Body of pancreas (tissue), 4 donors: ENCODE results near the gene COL5A2. TPM values are rescaled to one million over a fixed set of nuclear protein-coding genes. Genes with fewer than 3 reads are reported as not detected.

Experiments used
- ATAC-seq: fragments of 150-250 bp; one replicate; pipeline ENCODE4 v1.9.1; 2016
- DNase-seq, 4 donors: peaks; one replicate each; pipeline ENCODE4 v3.0.0-alpha.2; 2019
- H3K27ac ChIP-seq, 4 donors: fragments of 200-600 bp; sonication (generic); 1 replicate in 3 of 4; 2 replicates in 1 of 4; pipeline versions ENCODE4 v1.5.1 to v1.6.1; 2016 to 2019; ENCODE audit warnings: mild to moderate bottlenecking in 1 of 4, mixed read lengths in 1 of 4, moderate library complexity in 1 of 4
- H3K27me3 ChIP-seq, 2 donors: fragments of 200-600 bp; sonication (generic); one replicate each; pipeline ENCODE4 v1.6.0; 2016; ENCODE audit warnings: mild to moderate bottlenecking in 1 of 2
- H3K36me3 ChIP-seq, 2 donors: fragments of 200-600 bp; sonication (generic); replicated peaks in 1 of 2; 2 replicates each; pipeline ENCODE4 v1.5.1; 2016; ENCODE audit warnings: low read depth in 2 of 2; ENCODE audit not compliant: insufficient read depth in 1 of 2
- H3K4me1 ChIP-seq: fragments of 200-600 bp; sonication (generic); one replicate; pipeline ENCODE4 v1.6.0; 2016
- H3K4me3 ChIP-seq, 2 donors: fragments of 200-600 bp; sonication (generic); 1 replicate in 1 of 2; 2 replicates in 1 of 2; pipeline ENCODE4 v1.5.1; 2016 to 2019
- H3K9me3 ChIP-seq, 3 donors: fragments of 200-600 bp; sonication (generic); 1 replicate in 2 of 3; 2 replicates in 1 of 3; pipeline ENCODE4 v1.5.1; 2016
- POLR2A ChIP-seq, 3 donors: fragments of 450-650 bp; IDR thresholded peaks; one replicate each; pipeline ENCODE4 v1.6.1; 2016; ENCODE audit warnings: antibody characterized with exemption in 3 of 3, mild to moderate bottlenecking in 2 of 3
- WGBS, 2 donors: methylation state at CpG; one replicate each; pipeline ENCODE4 v1.1.5; 2017; 5-methylcytosine and 5-hydroxymethylcytosine counted together
- intact Hi-C: fragments of 100-400 bp; cut with DNase I; formaldehyde crosslinking; loops from one replicate; pipeline ENCODE4 v1.15.1; 2023
- total RNA-seq, 2 donors: library from RNA; depleted of rRNA; stranded (reverse); fragments of >200 nt; gene quantifications; one replicate each; pipeline ENCODE4 v1.1.0, GENCODE V29; 2016
- TF ChIP-seq, protein P1 (sequence below), 7 experiments: fragments of 450-650 bp in 4 of 7; fragments of 200-600 bp in 3 of 7; sonication (generic) in 3 of 7; IDR thresholded peaks; one replicate each; pipeline ENCODE4 v1.5.1; 2016 to 2019; ENCODE audit warnings: antibody characterized with exemption in 7 of 7

Gene COL5A2
- total RNA-seq, 2 donors from 2014 or later = 10.1 to 24.1 TPM

DNA sequence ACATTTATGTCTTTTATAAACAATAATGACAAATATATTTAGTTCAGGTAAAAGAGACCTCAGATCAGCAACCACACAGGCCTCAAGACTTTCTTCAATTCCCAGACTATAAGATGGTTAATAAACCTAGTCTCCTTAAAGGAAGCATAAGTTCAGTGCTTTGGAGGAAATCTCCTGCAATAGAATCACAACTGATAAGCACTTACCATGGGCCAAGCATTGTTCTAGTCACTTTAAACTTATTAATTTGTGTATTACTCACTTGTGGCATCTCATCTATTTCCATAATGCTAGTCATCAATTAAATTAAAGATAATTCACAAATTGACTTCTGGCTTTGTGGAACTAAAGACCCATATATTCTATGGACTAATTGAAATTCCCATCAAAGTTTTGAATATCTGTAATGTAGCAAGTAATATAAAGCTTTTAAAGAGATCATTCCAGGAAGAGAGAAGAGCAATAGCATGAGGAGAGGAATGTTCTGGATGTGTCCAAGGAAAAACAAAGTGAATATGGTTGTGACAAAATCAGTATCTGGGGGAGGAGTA, 163.2 kb downstream of the COL5A2 start:
- TF ChIP-seq, protein P1, sequence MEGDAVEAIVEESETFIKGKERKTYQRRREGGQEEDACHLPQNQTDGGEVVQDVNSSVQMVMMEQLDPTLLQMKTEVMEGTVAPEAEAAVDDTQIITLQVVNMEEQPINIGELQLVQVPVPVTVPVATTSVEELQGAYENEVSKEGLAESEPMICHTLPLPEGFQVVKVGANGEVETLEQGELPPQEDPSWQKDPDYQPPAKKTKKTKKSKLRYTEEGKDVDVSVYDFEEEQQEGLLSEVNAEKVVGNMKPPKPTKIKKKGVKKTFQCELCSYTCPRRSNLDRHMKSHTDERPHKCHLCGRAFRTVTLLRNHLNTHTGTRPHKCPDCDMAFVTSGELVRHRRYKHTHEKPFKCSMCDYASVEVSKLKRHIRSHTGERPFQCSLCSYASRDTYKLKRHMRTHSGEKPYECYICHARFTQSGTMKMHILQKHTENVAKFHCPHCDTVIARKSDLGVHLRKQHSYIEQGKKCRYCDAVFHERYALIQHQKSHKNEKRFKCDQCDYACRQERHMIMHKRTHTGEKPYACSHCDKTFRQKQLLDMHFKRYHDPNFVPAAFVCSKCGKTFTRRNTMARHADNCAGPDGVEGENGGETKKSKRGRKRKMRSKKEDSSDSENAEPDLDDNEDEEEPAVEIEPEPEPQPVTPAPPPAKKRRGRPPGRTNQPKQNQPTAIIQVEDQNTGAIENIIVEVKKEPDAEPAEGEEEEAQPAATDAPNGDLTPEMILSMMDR (IDR thresholded peaks at IDR 0.05) = no peak
- no peak for TF ChIP-seq POLR2A (IDR thresholded peaks at IDR 0.05)
- ATAC-seq (no peak), DNase-seq (no peak)
- H3K4me1 ChIP-seq = peaks cover 12% of the 10 kb centered on the region
- intact Hi-C loops = no loop called here
- no peaks in the 10 kb centered on the region for H3K27me3 ChIP-seq
- H3K9me3 ChIP-seq = no peaks in the 10 kb centered on the region
- no peak overlapping the region for H3K4me3 ChIP-seq
- no peaks in the 10 kb centered on the region for H3K36me3 ChIP-seq
- no peak overlapping the region for H3K27ac ChIP-seq

DNA sequence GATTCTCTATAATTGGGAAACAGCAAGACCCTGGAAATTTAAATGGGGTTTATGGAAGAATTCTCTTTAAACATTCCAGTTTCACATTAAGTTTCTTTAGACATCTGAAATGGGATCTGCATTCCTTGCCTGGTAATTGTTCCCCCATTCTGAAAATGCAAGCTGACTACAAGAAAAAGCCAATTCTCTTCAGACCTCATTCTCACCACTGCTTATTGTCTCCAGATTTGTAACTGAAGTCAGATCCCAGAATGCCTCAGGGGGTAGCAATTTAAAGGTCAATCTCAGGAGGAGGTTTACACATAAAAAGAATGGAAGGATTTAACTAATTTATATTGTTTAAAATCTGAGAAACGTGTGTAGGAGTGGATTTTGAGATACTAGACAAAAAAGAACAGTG, 164.2 kb downstream of the COL5A2 start:
- DNase-seq = no peak
- H3K27me3 ChIP-seq = no peaks in the 10 kb centered on the region
- TF ChIP-seq, protein P1 (IDR thresholded peaks at IDR 0.05) = no peak
- TF ChIP-seq POLR2A (IDR thresholded peaks at IDR 0.05) = no peak
- no peaks in the 10 kb centered on the region for H3K9me3 ChIP-seq
- intact Hi-C loops = no loop called here
- 64 to 75% methylated on average over 1 of the region's 1 CpG for WGBS, 2 donors
- H3K27ac ChIP-seq = no peak overlapping the region
- ATAC-seq = no peak
- H3K36me3 ChIP-seq = no peaks in the 10 kb centered on the region
- peaks cover 12% of the 10 kb centered on the region for H3K4me1 ChIP-seq
- no peak overlapping the region for H3K4me3 ChIP-seq

DNA sequence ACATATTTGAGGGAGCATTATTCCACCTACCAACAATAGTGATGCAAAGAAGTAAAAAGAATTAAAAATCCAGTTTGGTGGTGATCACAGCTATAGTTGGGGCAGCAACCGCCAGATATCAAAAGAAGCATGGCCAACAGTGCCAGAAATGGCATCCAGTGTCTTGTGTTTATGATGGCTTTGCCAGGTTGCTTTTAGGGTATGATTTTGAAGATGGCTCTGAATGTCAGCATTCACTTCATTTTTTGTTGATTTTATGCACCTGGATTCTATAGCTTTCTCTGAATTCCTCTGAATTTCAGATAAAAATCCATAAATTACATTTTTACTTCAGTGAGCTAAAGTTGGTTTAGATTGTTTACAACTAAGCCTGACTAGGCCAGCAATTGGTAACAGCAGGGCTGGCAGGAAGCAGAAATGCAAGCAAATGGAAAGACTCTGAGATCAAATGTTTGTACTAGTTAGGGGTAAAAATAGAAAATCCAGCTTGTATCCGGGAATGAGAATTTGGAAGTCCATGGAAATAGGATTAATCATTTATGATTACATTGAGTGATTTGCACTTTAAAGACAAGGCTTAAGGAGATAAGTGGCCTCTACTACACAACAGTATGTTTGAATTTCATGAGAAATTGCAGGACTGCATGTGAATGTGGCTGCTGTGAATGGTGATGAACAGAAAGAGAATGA, 165.0 kb downstream of the COL5A2 start:
- no peak overlapping the region for H3K4me3 ChIP-seq
- no peaks in the 10 kb centered on the region for H3K27me3 ChIP-seq
- TF ChIP-seq, protein P1 (IDR thresholded peaks at IDR 0.05) = no peak
- no peak for TF ChIP-seq POLR2A (IDR thresholded peaks at IDR 0.05)
- H3K4me1 ChIP-seq = peaks cover 12% of the 10 kb centered on the region
- H3K27ac ChIP-seq = peak overlapping the region in 2 of 4 donors; percentile 6 to 34
- peak; percentile 71 for ATAC-seq
- intact Hi-C loops = no loop called here
- no peaks in the 10 kb centered on the region for H3K9me3 ChIP-seq
- 43 to 53% methylated on average over 2 of the region's 2 CpGs for WGBS, 2 donors
- peak in 1 of 4 donors; percentile 16 for DNase-seq
- H3K36me3 ChIP-seq = no peaks in the 10 kb centered on the region

DNA sequence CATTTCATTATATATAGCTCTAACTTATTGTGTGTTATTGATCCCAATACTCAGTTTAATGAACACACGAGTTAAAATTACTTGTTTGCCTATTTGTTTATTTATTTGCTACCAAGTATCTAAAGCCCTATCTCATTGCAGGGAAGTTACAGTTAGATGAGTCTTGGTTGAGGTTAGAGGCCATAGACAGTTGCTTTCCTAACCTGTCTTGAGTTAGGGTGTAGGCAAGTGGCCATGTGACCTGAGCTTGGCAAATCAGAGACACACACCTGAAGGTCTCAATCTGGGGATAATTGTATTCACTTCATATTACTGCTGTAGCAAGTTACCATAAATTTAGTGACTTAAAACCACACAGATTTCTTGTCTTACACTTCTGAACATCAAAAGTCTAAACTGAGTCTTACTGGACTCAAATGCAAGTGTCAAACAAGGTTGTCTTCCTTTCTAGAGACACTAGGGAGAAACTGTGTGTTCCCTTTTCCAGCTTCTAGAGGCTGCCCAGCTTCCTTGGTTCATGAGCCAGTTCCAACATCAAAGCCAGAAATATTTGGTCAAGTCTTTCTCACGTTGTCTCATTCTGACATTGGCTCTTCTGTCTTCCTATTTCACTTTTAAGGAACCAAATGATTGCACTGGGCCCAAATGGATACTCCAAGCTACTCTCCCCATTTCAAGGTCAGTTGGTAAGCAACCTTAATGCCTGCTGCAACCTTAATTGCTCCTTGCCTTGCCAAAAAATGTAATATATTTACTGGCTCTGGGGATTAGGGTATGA, 165.7 kb downstream of the COL5A2 start:
- Histone ChIP-seq H3K4me3 (no peak overlapping the region), H3K27ac (peak overlapping the region in 1 of 4 donors; percentile 34), H3K36me3 (no peaks in the 10 kb centered on the region), H3K4me1 (peaks cover 12% of the 10 kb centered on the region), H3K27me3 (no peaks in the 10 kb centered on the region), H3K9me3 (no peaks in the 10 kb centered on the region)
- ATAC-seq (no peak), DNase-seq (no peak)
- intact Hi-C loops = no loop called here
- TF ChIP-seq POLR2A (IDR thresholded peaks at IDR 0.05) = no peak
- TF ChIP-seq, protein P1 (IDR thresholded peaks at IDR 0.05) = no peak
- 68 to 71% methylated on average over 2 of the region's 2 CpGs for WGBS, 2 donors
